RPMI7951 (cell line): ENCODE results near the gene TRPC6. TPM values are rescaled to one million over a fixed set of nuclear protein-coding genes. Genes with fewer than 3 reads are reported as not detected.

Experiments used
- DNase-seq: peaks from one replicate; pipeline ENCODE4 v3.0.0-alpha.2; 2012; ENCODE audit warnings: low read depth
- total RNA-seq: library from RNA; depleted of rRNA; stranded (reverse); fragments of >200 nt; shearing (Covaris generic); gene quantifications from 2 replicates; pipeline ENCODE4 v1.2.3, GENCODE V29; 2014; rRNA removed

Gene TRPC6
- total RNA-seq, result 0.36 and 1.1 TPM in 2 replicates

DNA sequence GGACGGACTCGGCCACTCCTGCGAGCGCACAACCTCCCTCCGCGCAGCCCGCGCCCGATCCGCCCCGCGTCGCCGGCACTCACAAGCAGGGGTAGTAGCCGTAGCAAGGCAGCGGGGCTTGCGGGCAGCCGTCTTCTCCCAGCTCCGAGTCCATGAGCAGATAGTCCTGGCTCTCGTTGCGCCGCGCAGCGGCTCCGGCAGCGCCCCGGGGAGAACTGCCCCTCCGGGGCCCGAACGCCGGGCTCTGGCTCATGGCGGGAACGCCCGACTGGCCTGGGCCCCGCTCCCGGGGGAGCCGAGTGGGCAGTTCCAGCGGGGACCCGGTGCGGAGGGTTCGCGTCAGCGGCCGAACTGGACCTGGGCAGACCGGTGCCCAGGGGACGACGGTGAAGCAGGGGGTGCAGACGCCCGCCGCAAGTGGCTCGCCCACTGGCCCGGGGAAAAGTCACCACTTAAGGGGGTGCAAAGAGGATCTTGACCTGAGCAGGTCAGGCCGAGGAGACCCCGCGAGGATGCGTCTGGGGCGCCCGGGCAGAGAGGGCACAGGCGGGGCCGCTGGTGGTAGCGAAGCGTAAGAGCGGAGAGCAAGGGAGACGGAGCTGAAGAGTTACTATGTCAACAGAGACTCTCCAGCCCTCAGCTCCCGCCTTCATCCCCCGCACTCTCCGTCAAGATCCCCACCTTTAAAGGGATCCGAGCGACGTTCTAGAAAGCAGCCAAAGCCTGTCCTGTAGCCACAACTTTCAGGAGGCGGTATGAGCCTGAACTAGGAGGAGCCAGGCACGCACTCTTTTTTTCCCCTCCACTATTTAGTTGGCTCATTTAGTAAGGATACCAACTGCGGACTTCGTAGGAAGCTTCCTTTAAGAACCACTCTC, at the start of gene TRPC6:
Gene TRPC6 (minus strand): TSS at position 757 of the 878 bp plus-strand sequence. CDS start 504 bp downstream, at position 253.
- no peak for DNase-seq

DNA sequence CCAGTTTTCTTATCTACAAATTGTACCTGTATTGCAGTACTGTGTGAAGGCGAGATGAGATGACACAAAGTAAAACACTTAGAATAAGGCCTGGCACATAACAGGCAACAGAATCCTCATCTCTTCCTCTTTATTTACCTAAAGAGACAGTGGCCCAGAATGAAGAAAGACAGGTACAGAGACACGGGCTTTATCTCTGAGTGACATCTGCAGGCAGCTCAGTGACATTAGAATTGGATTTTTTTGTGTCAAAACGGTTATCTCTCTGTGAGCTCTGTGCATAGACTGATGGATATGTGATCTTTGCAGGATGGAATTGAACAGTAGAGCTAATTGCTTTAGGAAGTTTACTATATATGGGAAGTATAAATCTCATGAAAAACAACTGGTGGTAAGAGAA, 36.2 kb upstream of the TRPC6 start:
- no peak for DNase-seq

DNA sequence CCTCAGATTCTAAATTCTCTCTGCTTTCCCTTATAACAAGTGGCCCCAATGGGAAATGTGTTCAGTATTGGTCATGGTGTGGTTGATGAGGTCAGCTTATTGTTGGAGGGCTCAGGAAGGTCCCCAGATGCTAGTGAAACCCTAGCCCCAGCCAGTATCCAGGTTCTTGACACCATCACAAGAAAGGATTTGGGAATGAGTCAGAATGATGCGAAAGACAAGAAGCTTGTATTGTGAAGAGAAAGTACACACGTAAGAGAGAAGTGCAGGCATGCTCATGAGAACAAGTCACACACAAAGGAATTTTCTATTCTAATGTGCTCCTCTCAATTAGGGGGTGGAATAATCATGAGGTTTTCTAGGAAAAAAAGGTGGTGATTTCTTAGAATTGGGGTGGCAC, 34.9 kb upstream of the TRPC6 start:
- peak; percentile 43 for DNase-seq

- DNase-seq, result peak; percentile 1
Measured at GRCh38 chr11:101617735-101618332, 34.0 kb upstream of the TRPC6 start.

- no peak for DNase-seq
Measured at GRCh38 chr11:101612481-101612880, 28.7 kb upstream of the TRPC6 start.

DNA sequence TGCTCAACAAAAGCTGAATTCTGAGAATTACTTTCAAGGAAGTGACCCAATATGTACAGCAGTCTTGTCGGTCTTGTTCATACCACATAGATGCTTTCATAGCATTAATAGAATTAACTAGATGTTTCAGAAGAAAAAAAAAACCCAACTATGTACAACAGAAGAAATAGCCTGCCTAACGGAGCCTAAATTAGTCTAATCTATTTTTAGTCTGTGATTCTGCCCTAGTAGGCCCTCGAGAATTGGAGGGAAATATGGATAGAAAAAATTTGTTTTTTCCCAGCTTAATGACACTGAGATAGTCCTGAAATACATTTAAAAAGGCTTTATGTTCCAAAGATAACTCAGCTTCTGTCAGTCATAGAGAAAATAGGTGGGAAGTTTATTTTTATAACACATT, 17.1 kb upstream of the TRPC6 start:
- DNase-seq, result no peak

- no peak for DNase-seq
Measured at GRCh38 chr11:101586965-101587364, 3.2 kb upstream of the TRPC6 start.

DNA sequence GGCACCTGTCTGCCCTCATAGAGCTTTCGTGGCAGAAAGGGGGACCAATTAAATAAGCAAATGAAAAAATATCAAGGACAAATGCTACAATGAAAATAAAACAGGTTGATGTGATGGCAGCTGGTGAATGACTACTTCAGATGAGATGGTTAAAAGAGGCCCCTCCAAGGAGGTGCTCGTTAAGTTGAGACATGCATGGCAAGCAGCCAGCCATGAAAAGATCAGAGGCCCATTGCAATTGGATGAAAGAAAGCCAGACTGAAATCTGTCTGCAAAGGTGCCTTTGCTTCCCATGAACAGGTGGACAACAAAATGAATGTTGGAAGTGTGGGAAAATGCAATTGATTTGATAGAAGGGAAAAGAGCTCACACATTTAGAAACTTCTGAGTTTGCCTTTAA, 848 bp upstream of the TRPC6 start:
- DNase-seq, result no peak

GRCh38 chr11:101584129-101584515, 315 bp upstream of the TRPC6 start:
- DNase-seq, result no peak

- no peak for DNase-seq
Measured at GRCh38 chr11:101582989-101583250, 887 bp downstream of the TRPC6 start.

GRCh38 chr11:101582236-101582988, 1.4 kb downstream of the TRPC6 start:
- no peak for DNase-seq

DNA sequence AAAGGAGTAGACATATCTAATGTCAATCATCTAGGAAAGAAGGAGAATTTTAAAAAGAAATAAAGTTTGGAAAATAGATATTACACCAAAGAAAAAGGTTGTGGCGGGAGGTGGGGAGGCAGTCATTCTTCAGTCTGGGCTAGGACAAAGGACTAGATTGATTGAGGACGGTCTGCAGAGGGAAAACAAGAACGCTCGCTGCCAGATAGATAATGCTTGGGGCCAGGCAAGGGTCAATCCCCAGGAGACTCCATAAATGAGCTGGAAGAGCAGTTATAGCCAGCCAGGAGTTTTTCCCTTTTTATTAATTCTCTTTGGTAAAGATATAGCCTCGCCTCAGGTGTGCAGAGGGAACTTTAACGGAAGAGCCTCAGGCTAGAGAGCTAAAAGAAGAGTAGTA, 6.3 kb downstream of the TRPC6 start:
- DNase-seq, result no peak

DNA sequence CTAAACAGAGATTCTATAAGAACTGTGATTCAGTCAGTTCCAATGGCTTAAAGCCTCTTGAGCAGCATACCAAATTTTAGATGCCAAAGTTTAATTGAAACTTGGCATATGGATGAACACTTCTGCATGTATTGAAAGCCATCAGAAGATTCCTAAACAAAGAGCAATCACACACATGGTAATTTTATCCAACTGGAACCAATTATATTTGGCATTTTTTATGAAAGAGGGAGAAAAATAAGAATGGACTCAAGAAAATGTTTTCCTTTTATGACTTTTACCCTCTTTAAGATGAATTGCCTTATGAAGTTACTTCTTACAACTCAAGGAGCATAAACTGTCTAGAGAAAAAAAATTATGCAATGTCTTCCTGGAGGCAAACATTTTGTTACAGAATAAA, 7.4 kb downstream of the TRPC6 start:
- no peak for DNase-seq

GRCh38 chr11:101574886-101575285, 8.9 kb downstream of the TRPC6 start:
- DNase-seq, result no peak

DNA sequence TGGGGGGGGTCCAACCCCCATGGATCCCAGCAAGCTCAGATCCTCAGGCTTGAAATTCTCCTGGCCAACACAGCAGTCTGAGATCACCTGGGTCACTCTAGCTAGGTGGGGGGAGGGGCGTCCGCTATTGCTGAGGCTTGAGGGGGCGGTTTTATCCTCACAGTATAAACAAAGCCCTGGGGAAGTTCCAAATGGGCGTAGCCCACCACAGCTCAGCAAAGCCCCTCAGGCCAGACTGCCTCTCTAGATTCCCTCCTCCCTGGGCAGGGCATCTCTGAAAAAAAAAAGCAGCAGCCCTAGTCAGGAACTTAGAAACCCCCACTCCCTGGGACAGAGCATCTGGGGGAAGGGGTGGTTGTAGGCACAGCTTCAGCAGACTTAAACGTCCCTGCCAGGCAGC, 16.7 kb downstream of the TRPC6 start:
- DNase-seq, result no peak

DNA sequence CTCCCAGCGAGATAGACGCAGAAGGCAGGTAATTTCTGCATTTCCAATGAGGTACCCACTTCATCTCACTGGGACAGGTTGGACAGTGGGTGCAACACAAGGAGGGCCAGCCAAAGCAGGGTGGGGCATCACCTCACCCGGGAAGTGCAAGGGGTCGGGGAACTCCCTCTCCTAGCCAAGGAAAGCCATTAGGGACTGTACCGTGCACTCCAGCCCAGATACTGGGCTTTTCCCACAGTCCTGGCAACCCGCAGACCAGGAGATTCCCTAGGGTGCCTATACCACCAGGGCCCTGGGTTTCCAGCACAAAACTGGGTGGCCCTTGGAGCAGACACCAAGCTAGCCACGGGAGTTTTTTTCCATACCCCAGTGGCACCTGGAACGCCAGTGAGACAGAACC, 17.2 kb downstream of the TRPC6 start:
- no peak for DNase-seq

DNA sequence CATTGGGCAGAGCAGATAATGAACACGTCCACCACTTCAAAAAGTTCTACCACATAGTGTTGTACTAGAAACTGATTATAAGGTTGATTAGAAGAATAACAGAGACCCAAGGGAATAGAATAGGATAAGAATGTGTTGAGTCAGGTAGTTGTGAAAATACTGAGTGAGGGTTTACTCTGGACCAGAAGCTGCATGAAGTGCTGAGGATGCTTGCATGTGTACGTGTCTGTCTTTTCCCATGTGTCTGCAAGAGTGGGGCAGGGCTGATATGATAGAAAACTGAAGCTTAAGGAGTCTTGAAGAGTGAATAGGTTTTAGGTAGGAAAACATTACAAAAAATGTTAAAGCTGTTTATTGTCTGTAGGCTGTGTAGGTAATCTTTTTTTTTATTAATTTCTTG, 20.6 kb downstream of the TRPC6 start:
- DNase-seq, result no peak

- DNase-seq, result no peak
Measured at GRCh38 chr11:101555366-101555765, 28.4 kb downstream of the TRPC6 start.

- no peak for DNase-seq
Measured at GRCh38 chr11:101553891-101554292, 29.9 kb downstream of the TRPC6 start.

GRCh38 chr11:101552888-101553287, 30.9 kb downstream of the TRPC6 start:
- DNase-seq, result no peak

DNA sequence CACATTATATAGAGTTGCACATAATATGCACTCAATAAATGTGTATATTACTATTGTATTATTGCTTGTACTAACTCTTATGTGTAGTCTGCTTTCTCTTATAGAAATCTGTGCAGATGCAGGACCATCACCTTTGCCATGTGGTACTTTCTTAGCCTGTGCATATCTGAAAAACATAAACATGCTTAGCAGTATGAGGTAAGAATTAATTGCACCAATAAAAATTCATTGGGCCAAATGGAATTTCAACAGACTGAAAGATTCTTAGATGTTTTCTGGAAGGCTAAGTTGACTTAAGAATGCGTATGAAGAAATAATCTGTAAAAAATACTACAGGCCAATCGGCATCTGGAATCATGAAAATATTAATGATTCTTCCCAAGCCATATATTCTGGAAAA, 55.3 kb downstream of the TRPC6 start:
- no peak for DNase-seq

- DNase-seq, result no peak
Measured at GRCh38 chr11:101523634-101524260, 60.1 kb downstream of the TRPC6 start.
